GM23338 (cell line): Measurements from ENCODE around the gene ARFIP1. TPM values are rescaled to one million over a fixed set of nuclear protein-coding genes. Genes with fewer than 3 reads are reported as not detected.

ENCODE experiments used
- ATAC-seq: fragments of 200-7000 bp; cut with Tn5 transposase; 3 replicates; pipeline ENCODE4 v1.9.1; 2020
- DNase-seq: peaks from one replicate; pipeline ENCODE4 v3.0.0-alpha.2; 2015; ENCODE audit warnings: low spot score
- H2AFZ ChIP-seq: fragments of 200-600 bp; sonication (generic); 2 replicates; pipeline ENCODE4 v1.8.0; 2016; ENCODE audit warnings: antibody characterized with exemption, mild to moderate bottlenecking, moderate library complexity
- H3F3A ChIP-seq: fragments of 200-600 bp; sonication (generic); replicated peaks from 2 replicates; pipeline ENCODE4 v1.8.0; 2017; ENCODE audit warnings: antibody characterized with exemption, mixed run types, low read depth
- H3K27ac ChIP-seq: fragments of 200-600 bp; sonication (generic); 2 replicates; pipeline ENCODE4 v1.6.1; 2016; ENCODE audit warnings: low read depth
- H3K27me3 ChIP-seq: fragments of 200-600 bp; sonication (generic); 2 replicates; pipeline ENCODE4 v1.8.0; 2016; ENCODE audit warnings: mild to moderate bottlenecking, mixed run types, moderate library complexity; ENCODE audit not compliant: insufficient read depth
- H3K36me3 ChIP-seq: fragments of 200-600 bp; sonication (generic); 2 replicates; pipeline ENCODE4 v1.8.0; 2016; ENCODE audit warnings: mild to moderate bottlenecking; ENCODE audit not compliant: insufficient read depth
- H3K4me1 ChIP-seq: fragments of 200-600 bp; sonication (generic); 2 replicates; pipeline ENCODE4 v1.8.0; 2016; ENCODE audit warnings: mild to moderate bottlenecking, moderate library complexity; ENCODE audit not compliant: insufficient read depth
- H3K4me2 ChIP-seq: fragments of 200-600 bp; sonication (generic); 2 replicates; pipeline ENCODE4 v1.7.1; 2017; ENCODE audit warnings: mixed run types
- H3K4me3 ChIP-seq: fragments of 200-600 bp; sonication (generic); 2 replicates; pipeline ENCODE4 v1.6.1; 2016; ENCODE audit warnings: mixed run types
- H3K79me2 ChIP-seq: fragments of 200-600 bp; sonication (generic); replicated peaks from 2 replicates; pipeline ENCODE4 v1.8.0; 2017; ENCODE audit warnings: mild to moderate bottlenecking; ENCODE audit not compliant: insufficient read depth
- H3K9me2 ChIP-seq: fragments of 200-600 bp; sonication (generic); 2 replicates; pipeline ENCODE4 v1.8.0; 2017; ENCODE audit not compliant: insufficient read depth
- H4K20me1 ChIP-seq: fragments of 200-600 bp; sonication (generic); replicated peaks from 2 replicates; pipeline ENCODE4 v1.8.0; 2017; ENCODE audit warnings: mild to moderate bottlenecking; ENCODE audit not compliant: insufficient read depth
- H3K27ac Mint-ChIP-seq: 2 replicates; pipeline ENCODE4 v1.8.0; 2020; ENCODE audit warnings: inconsistent platforms, mild to moderate bottlenecking, moderate library complexity, mixed read lengths
- H3K27me3 Mint-ChIP-seq: 3 replicates; pipeline ENCODE4 v1.8.0; 2022; ENCODE audit warnings: low read depth, mild to moderate bottlenecking, moderate library complexity, mixed read lengths, inconsistent platforms; ENCODE audit not compliant: insufficient read depth, poor library complexity
- H3K36me3 Mint-ChIP-seq: 3 replicates; pipeline ENCODE4 v1.8.0; 2021; ENCODE audit warnings: low read depth, mild to moderate bottlenecking, inconsistent platforms, moderate library complexity, mixed read lengths
- H3K4me1 Mint-ChIP-seq: 3 replicates; pipeline ENCODE4 v1.8.0; 2020; ENCODE audit warnings: mild to moderate bottlenecking, inconsistent platforms, mixed read lengths
- H3K4me3 Mint-ChIP-seq: 3 replicates; pipeline ENCODE4 v1.8.0; 2021; ENCODE audit warnings: moderate library complexity, mild to moderate bottlenecking, inconsistent platforms, mixed read lengths
- H3K9me3 Mint-ChIP-seq: 3 replicates; pipeline ENCODE4 v1.8.0; 2020; ENCODE audit warnings: moderate library complexity, mild to moderate bottlenecking, inconsistent platforms, mixed read lengths
- EZH2 ChIP-seq: fragments of 200-600 bp; sonication (generic); IDR thresholded peaks from one replicate; pipeline ENCODE4 v1.8.0; 2017; ENCODE audit warnings: antibody characterized with exemption, mild to moderate bottlenecking, low read depth; ENCODE audit not compliant: unreplicated experiment
- EZH2phosphoT487 ChIP-seq: fragments of 200-600 bp; sonication (generic); IDR thresholded peaks from one replicate; pipeline ENCODE4 v1.8.1; 2018; ENCODE audit warnings: antibody characterized with exemption; ENCODE audit not compliant: unreplicated experiment
- NANOG ChIP-seq: IDR thresholded peaks from 2 replicates; pipeline ENCODE4 v1.6.1; 2016; ENCODE audit warnings: antibody characterized with exemption, borderline replicate concordance
- STAT1 ChIP-seq: IDR thresholded peaks from one replicate; pipeline ENCODE4 v1.6.1; 2016; ENCODE audit warnings: antibody characterized with exemption; ENCODE audit not compliant: unreplicated experiment
- ZNF114 ChIP-seq: fragments of 250-450 bp; sonication (Bioruptor Pico); IDR thresholded peaks from 2 replicates; pipeline ENCODE4 v1.5.0; 2020; ENCODE audit warnings: mild to moderate bottlenecking, moderate library complexity
- ZNF331 ChIP-seq: fragments of 250-450 bp; sonication (Bioruptor Pico); IDR thresholded peaks from 2 replicates; pipeline ENCODE4 v1.5.0; 2020; ENCODE audit warnings: low read depth, mild to moderate bottlenecking, moderate library complexity
- polyA plus RNA-seq: library from polyadenylated mRNA; unstranded; fragments of >200 nt; fragmentation: Nextera tagmentation; extraction: Ambion mirVana; gene quantifications from 2 replicates; pipeline ENCODE4 v1.2.1, GENCODE V29; 2016
- total RNA-seq: library from RNA; depleted of rRNA; stranded (reverse); fragments of >200 nt; shearing (Covaris generic); gene quantifications from 2 replicates; pipeline ENCODE4 v1.2.3, GENCODE V29; 2014
- TF ChIP-seq, protein P1 (sequence below): IDR thresholded peaks from one replicate; pipeline ENCODE4 v1.6.1; 2018; ENCODE audit warnings: antibody characterized with exemption; ENCODE audit not compliant: unreplicated experiment
- TF ChIP-seq, protein P2 (sequence below), 2 experiments: fragments of 200-600 bp in 1 of 2; sonication (generic) in 1 of 2; conservative IDR thresholded peaks; 2 replicates each; pipeline versions ENCODE4 v1.5.1 to v1.6.1; 2016 to 2017; ENCODE audit warnings: antibody characterized with exemption in 2 of 2, low read depth in 2 of 2, mild to moderate bottlenecking in 2 of 2, moderate library complexity in 1 of 2
- TF ChIP-seq, protein P3 (sequence below): fragments of 250-450 bp; sonication (Bioruptor Pico); IDR thresholded peaks from 2 replicates; pipeline ENCODE4 v1.5.0; 2020; ENCODE audit warnings: mild to moderate bottlenecking, moderate library complexity

The ARFIP1 gene
- total and polyA plus RNA-seq, 2 experiments from 2014 or later: 46.0 to 49.6 TPM

DNA sequence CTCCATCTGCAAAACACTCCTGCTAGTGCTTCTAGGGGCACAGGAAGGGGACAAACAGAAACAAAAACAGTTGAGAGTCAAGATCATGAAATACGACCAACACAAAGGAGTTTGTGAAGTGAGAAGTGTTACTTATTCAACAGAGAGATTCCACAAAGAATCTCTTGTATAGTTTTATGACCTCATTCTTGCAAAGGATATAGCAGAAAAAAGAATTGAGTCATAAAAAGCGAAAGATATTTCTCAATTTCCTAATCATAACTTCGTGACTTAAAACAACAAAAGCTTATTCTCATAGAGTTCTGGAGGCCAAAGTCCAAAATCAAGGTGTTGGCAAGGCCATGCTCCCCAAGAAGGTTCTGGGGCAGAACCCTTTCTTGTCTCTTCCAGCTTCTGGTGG lies 40.9 kb upstream of the ARFIP1 start (continued):
- TF ChIP-seq, protein P1, sequence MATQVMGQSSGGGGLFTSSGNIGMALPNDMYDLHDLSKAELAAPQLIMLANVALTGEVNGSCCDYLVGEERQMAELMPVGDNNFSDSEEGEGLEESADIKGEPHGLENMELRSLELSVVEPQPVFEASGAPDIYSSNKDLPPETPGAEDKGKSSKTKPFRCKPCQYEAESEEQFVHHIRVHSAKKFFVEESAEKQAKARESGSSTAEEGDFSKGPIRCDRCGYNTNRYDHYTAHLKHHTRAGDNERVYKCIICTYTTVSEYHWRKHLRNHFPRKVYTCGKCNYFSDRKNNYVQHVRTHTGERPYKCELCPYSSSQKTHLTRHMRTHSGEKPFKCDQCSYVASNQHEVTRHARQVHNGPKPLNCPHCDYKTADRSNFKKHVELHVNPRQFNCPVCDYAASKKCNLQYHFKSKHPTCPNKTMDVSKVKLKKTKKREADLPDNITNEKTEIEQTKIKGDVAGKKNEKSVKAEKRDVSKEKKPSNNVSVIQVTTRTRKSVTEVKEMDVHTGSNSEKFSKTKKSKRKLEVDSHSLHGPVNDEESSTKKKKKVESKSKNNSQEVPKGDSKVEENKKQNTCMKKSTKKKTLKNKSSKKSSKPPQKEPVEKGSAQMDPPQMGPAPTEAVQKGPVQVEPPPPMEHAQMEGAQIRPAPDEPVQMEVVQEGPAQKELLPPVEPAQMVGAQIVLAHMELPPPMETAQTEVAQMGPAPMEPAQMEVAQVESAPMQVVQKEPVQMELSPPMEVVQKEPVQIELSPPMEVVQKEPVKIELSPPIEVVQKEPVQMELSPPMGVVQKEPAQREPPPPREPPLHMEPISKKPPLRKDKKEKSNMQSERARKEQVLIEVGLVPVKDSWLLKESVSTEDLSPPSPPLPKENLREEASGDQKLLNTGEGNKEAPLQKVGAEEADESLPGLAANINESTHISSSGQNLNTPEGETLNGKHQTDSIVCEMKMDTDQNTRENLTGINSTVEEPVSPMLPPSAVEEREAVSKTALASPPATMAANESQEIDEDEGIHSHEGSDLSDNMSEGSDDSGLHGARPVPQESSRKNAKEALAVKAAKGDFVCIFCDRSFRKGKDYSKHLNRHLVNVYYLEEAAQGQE: no peak
- TF ChIP-seq, protein P2, sequence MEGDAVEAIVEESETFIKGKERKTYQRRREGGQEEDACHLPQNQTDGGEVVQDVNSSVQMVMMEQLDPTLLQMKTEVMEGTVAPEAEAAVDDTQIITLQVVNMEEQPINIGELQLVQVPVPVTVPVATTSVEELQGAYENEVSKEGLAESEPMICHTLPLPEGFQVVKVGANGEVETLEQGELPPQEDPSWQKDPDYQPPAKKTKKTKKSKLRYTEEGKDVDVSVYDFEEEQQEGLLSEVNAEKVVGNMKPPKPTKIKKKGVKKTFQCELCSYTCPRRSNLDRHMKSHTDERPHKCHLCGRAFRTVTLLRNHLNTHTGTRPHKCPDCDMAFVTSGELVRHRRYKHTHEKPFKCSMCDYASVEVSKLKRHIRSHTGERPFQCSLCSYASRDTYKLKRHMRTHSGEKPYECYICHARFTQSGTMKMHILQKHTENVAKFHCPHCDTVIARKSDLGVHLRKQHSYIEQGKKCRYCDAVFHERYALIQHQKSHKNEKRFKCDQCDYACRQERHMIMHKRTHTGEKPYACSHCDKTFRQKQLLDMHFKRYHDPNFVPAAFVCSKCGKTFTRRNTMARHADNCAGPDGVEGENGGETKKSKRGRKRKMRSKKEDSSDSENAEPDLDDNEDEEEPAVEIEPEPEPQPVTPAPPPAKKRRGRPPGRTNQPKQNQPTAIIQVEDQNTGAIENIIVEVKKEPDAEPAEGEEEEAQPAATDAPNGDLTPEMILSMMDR (conservative IDR thresholded peaks at IDR 0.05; ENCODE audit: low read depth in 2 of 2): no peak
- TF ChIP-seq ZNF331: no peak
- no peak for TF ChIP-seq NANOG
- TF ChIP-seq EZH2phosphoT487: no peak

DNA sequence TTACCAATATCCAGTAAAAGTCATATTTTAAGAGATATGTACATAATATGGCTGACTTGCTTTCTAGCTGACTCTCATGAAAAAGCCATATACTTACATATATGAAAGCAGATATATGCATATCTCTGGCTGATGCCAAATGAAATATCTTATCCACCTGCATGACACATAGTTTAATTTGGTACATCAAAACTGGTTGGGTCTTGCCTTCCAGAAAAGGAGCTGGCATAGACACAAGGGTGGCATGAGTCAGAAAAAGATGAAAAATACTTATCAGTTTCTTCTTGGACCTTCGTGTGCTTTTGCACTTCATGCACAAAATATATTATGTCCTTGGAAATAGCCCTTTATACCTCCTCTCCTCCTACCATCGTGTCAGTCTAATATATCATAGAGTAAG lies 32.3 kb upstream of the ARFIP1 start:
- no peak overlapping the region for H2AFZ ChIP-seq
- Mint-ChIP-seq H3K27ac (no peak overlapping the region), H3K4me1 (peaks cover 2% of the 10 kb centered on the region; the same call in 2 of the 3 replicates), H3K36me3 (peaks cover 10% of the 10 kb centered on the region), H3K4me3 (no peak overlapping the region), H3K9me3 (peaks cover 27% of the 10 kb centered on the region), H3K27me3 (no peaks in the 10 kb centered on the region)
- H3K27me3 ChIP-seq: no peaks in the 10 kb centered on the region
- no peak overlapping the region for H3K27ac ChIP-seq
- H3K4me1 ChIP-seq: no peaks in the 10 kb centered on the region
- no peak overlapping the region for H3K4me3 ChIP-seq
- no peaks in the 10 kb centered on the region for H4K20me1 ChIP-seq
- H3K36me3 ChIP-seq: no peaks in the 10 kb centered on the region; the same call in 1 of the 2 replicates
- H3K4me2 ChIP-seq: no peak overlapping the region
- no peak for ATAC-seq
- DNase-seq: no peak
- no peaks in the 10 kb centered on the region for H3K79me2 ChIP-seq
- no peaks in the 10 kb centered on the region for H3K9me2 ChIP-seq
- H3F3A ChIP-seq: no peaks in the 10 kb centered on the region
- no peak for TF ChIP-seq NANOG
- no peak for TF ChIP-seq STAT1
- TF ChIP-seq, protein P2 (conservative IDR thresholded peaks at IDR 0.05; ENCODE audit: low read depth in 2 of 2): no peak
- TF ChIP-seq EZH2: no peak
- TF ChIP-seq ZNF114 (CRISPR knock-in tag): no peak
- no peak for TF ChIP-seq ZNF331
- TF ChIP-seq, protein P3, sequence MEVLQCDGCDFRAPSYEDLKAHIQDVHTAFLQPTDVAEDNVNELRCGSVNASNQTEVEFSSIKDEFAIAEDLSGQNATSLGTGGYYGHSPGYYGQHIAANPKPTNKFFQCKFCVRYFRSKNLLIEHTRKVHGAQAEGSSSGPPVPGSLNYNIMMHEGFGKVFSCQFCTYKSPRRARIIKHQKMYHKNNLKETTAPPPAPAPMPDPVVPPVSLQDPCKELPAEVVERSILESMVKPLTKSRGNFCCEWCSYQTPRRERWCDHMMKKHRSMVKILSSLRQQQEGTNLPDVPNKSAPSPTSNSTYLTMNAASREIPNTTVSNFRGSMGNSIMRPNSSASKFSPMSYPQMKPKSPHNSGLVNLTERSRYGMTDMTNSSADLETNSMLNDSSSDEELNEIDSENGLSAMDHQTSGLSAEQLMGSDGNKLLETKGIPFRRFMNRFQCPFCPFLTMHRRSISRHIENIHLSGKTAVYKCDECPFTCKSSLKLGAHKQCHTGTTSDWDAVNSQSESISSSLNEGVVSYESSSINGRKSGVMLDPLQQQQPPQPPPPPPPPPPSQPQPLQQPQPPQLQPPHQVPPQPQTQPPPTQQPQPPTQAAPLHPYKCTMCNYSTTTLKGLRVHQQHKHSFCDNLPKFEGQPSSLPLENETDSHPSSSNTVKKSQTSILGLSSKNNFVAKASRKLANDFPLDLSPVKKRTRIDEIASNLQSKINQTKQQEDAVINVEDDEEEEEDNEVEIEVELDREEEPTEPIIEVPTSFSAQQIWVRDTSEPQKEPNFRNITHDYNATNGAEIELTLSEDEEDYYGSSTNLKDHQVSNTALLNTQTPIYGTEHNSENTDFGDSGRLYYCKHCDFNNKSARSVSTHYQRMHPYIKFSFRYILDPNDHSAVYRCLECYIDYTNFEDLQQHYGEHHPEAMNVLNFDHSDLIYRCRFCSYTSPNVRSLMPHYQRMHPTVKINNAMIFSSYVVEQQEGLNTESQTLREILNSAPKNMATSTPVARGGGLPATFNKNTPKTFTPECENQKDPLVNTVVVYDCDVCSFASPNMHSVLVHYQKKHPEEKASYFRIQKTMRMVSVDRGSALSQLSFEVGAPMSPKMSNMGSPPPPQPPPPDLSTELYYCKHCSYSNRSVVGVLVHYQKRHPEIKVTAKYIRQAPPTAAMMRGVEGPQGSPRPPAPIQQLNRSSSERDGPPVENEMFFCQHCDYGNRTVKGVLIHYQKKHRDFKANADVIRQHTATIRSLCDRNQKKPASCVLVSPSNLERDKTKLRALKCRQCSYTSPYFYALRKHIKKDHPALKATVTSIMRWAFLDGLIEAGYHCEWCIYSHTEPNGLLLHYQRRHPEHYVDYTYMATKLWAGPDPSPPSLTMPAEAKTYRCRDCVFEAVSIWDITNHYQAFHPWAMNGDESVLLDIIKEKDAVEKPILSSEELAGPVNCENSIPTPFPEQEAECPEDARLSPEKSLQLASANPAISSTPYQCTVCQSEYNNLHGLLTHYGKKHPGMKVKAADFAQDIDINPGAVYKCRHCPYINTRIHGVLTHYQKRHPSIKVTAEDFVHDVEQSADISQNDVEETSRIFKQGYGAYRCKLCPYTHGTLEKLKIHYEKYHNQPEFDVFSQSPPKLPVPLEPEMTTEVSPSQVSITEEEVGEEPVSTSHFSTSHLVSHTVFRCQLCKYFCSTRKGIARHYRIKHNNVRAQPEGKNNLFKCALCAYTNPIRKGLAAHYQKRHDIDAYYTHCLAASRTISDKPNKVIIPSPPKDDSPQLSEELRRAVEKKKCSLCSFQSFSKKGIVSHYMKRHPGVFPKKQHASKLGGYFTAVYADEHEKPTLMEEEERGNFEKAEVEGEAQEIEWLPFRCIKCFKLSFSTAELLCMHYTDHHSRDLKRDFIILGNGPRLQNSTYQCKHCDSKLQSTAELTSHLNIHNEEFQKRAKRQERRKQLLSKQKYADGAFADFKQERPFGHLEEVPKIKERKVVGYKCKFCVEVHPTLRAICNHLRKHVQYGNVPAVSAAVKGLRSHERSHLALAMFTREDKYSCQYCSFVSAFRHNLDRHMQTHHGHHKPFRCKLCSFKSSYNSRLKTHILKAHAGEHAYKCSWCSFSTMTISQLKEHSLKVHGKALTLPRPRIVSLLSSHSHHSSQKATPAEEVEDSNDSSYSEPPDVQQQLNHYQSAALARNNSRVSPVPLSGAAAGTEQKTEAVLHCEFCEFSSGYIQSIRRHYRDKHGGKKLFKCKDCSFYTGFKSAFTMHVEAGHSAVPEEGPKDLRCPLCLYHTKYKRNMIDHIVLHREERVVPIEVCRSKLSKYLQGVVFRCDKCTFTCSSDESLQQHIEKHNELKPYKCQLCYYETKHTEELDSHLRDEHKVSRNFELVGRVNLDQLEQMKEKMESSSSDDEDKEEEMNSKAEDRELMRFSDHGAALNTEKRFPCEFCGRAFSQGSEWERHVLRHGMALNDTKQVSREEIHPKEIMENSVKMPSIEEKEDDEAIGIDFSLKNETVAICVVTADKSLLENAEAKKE (CRISPR knock-in tag): no peak
